A549 (cell line): ENCODE data around the gene PFDN1. TPM values are rescaled to one million over a fixed set of nuclear protein-coding genes. Genes with fewer than 3 reads are reported as not detected.

ENCODE experiments used
- ATAC-seq, 2 experiments: fragments of 200-7000 bp in 1 of 2; fragments of >200 bp in 1 of 2; cut with Nextera tagmentation in 1 of 2; cut with Tn5 transposase in 1 of 2; 3 replicates each; pipeline versions ENCODE4 v1.8.0 to v1.9.1; 2018 to 2020; ENCODE audit warnings: mild to moderate bottlenecking in 1 of 2, moderate library complexity in 1 of 2
- CTCF ChIA-PET: fragments of 300-600 bp; sonication (Branson Sonifier 250); formaldehyde crosslinking; extraction: SDS; loops from one replicate; lab custom pipeline; 2021; ENCODE audit warnings: antibody characterized with exemption, inconsistent platforms; lab: Yijun Ruan, JAX
- POLR2A ChIA-PET: fragments of 350-600 bp; formaldehyde crosslinking; extraction: SDS; loops from one replicate; lab custom pipeline; 2021; ENCODE audit warnings: antibody characterized with exemption, inconsistent platforms; lab: Yijun Ruan, JAX
- DNase-seq, 2 experiments: peaks; one replicate each; pipeline versions ENCODE4 v3.0.0 to v3.0.0-alpha.2; 2011 to 2016; ENCODE audit warnings: low read depth in 1 of 2, low spot score in 1 of 2
- FAIRE-seq: peaks from 2 replicates; lab custom pipeline; 2011; peaks lifted over from hg19 to GRCh38; lab: Jason Lieb, UNC
- H3K27ac ChIP-seq, 2 experiments: fragments of >200 bp; sonication (Bioruptor Twin); formaldehyde crosslinking; 3 replicates each; pipeline ENCODE4 v1.5.1; 2016 to 2017
- H3K4me1 ChIP-seq: fragments of >200 bp; sonication (Bioruptor Twin); formaldehyde crosslinking; 3 replicates; pipeline ENCODE4 v1.6.1; 2016
- H3K4me2 ChIP-seq: fragments of >200 bp; sonication (Bioruptor Twin); formaldehyde crosslinking; 3 replicates; pipeline ENCODE4 v1.6.1; 2016
- H3K4me3 ChIP-seq: fragments of >200 bp; sonication (Bioruptor Twin); formaldehyde crosslinking; 3 replicates; pipeline ENCODE4 v1.5.1; 2016
- H3K9me3 ChIP-seq: fragments of >200 bp; sonication (Bioruptor Twin); formaldehyde crosslinking; 3 replicates; pipeline ENCODE4 v1.6.1; 2016
- CBX8 ChIP-seq: fragments of 200-600 bp; sonication (generic); IDR thresholded peaks from 2 replicates; pipeline ENCODE4 v1.6.1; 2016
- CEBPB ChIP-seq, 2 experiments: fragments of >200 bp in 1 of 2; sonication (Bioruptor Twin) in 1 of 2; formaldehyde crosslinking in 1 of 2; IDR thresholded peaks; 2 replicates each; pipeline ENCODE4 v1.6.1; 2012 to 2016
- CHD2 ChIP-seq: fragments of 150-350 bp; IDR thresholded peaks from 2 replicates; pipeline ENCODE4 v1.6.1; 2014; ENCODE audit warnings: low read length; ENCODE audit not compliant: partially characterized antibody
- CHD4 ChIP-seq: fragments of 200-600 bp; sonication (generic); IDR thresholded peaks from 2 replicates; pipeline ENCODE4 v1.6.1; 2016; ENCODE audit warnings: antibody characterized with exemption, mild to moderate bottlenecking, borderline replicate concordance
- CTCF ChIP-seq: fragments of >200 bp; sonication (Bioruptor Twin); formaldehyde crosslinking; IDR thresholded peaks from 3 replicates; pipeline ENCODE4 v1.5.1; 2016
- FOXS1 ChIP-seq: fragments of 250-450 bp; sonication (Bioruptor Pico); IDR thresholded peaks from 2 replicates; pipeline ENCODE4 v1.5.0; 2020; ENCODE audit warnings: mild to moderate bottlenecking, moderate library complexity
- HDAC2 ChIP-seq: fragments of 200-600 bp; sonication (generic); IDR thresholded peaks from 2 replicates; pipeline ENCODE4 v1.6.1; 2016
- HES2 ChIP-seq: fragments of >200 bp; sonication (Bioruptor Twin); formaldehyde crosslinking; IDR thresholded peaks from 2 replicates; pipeline ENCODE4 v1.6.1; 2016
- HEYL ChIP-seq: fragments of 250-450 bp; sonication (Bioruptor Pico); IDR thresholded peaks from 2 replicates; pipeline ENCODE4 v1.8.0; 2021; ENCODE audit warnings: mild to moderate bottlenecking, moderate library complexity
- HOXB13 ChIP-seq: fragments of 250-450 bp; sonication (Bioruptor Pico); IDR thresholded peaks from 2 replicates; pipeline ENCODE4 v1.5.0; 2020; ENCODE audit warnings: low read depth, mild to moderate bottlenecking, moderate library complexity
- JUNB ChIP-seq: fragments of >200 bp; sonication (Bioruptor Twin); formaldehyde crosslinking; IDR thresholded peaks from 2 replicates; pipeline ENCODE4 v1.6.1; 2016
- MAFK ChIP-seq: fragments of 450-650 bp; IDR thresholded peaks from 2 replicates; pipeline ENCODE4 v1.6.1; 2014; ENCODE audit not compliant: partially characterized antibody
- NFE2L2 ChIP-seq: fragments of 150-350 bp; conservative IDR thresholded peaks from 2 replicates; pipeline ENCODE4 v1.6.1; 2014; ENCODE audit warnings: low read length
- PHF8 ChIP-seq: fragments of 200-600 bp; sonication (generic); IDR thresholded peaks from 2 replicates; pipeline ENCODE4 v1.6.1; 2016; ENCODE audit warnings: low read depth, mild to moderate bottlenecking, antibody characterized with exemption, moderate library complexity, borderline replicate concordance
- POLR2A ChIP-seq: IDR thresholded peaks from 2 replicates; pipeline ENCODE4 v1.6.1; 2012; ENCODE audit warnings: mild to moderate bottlenecking, low read length
- SMC3 ChIP-seq: fragments of >200 bp; sonication (Bioruptor Twin); formaldehyde crosslinking; IDR thresholded peaks from 3 replicates; pipeline ENCODE4 v1.6.1; 2018; ENCODE audit warnings: inconsistent platforms
- SREBF2 ChIP-seq: fragments of 450-650 bp; IDR thresholded peaks from 2 replicates; pipeline ENCODE4 v1.6.1; 2014; ENCODE audit warnings: mild to moderate bottlenecking, moderate library complexity
- TFCP2L1 ChIP-seq: fragments of 250-450 bp; sonication (Bioruptor Pico); IDR thresholded peaks from 2 replicates; pipeline ENCODE4 v1.5.0; 2021; ENCODE audit warnings: mild to moderate bottlenecking
- TP53 ChIP-seq: fragments of 250-450 bp; sonication (Bioruptor Pico); IDR thresholded peaks from 2 replicates; pipeline ENCODE4 v1.5.0; 2021; ENCODE audit warnings: mild to moderate bottlenecking, moderate library complexity
- ZC3H11A ChIP-seq: fragments of 450-650 bp; IDR thresholded peaks from 2 replicates; pipeline ENCODE4 v1.6.1; 2014; ENCODE audit warnings: antibody characterized with exemption, mild to moderate bottlenecking
- ZFP36 ChIP-seq: fragments of 450-650 bp; IDR thresholded peaks from 2 replicates; pipeline ENCODE4 v1.6.1; 2014; ENCODE audit warnings: borderline replicate concordance; ENCODE audit not compliant: partially characterized antibody
- ZSCAN20 ChIP-seq: fragments of 250-450 bp; sonication (Bioruptor Pico); IDR thresholded peaks from 2 replicates; pipeline ENCODE4 v1.8.0; 2022; ENCODE audit warnings: mild to moderate bottlenecking, moderate library complexity
- WGBS: methylation state at CpG from one replicate; pipeline ENCODE4 v1.1.6; 2017; ENCODE audit errors: missing lambda C conversion rate; 5-methylcytosine and 5-hydroxymethylcytosine counted together
- polyA plus RNA-seq, 4 experiments: library from polyadenylated mRNA; depleted of rRNA in 3 of 4; stranded (reverse); fragments of >200 nt; fragmentation: RNase III in 1 of 4; extraction: RNeasy Plus Mini Kit Qiagen cat#74134 plus additional on column Dnase treatment in 1 of 4; gene quantifications; 2 replicates in 3 of 4; 3 replicates in 1 of 4; pipeline ENCODE4 v1.2.3, GENCODE V29; 2011 to 2017

The PFDN1 gene
- polyA plus RNA-seq, 2 of the 4 experiments (the other 2 are of a cell fraction) = 90.4 to 201 TPM

- no peak for FAIRE-seq
- POLR2A ChIA-PET = interaction anchor here (0.7 to 1.1 kb wide), 2 partner anchors 27 to 50 kb away, joined by 3 read pairs; no protein-coding TSS in a partner anchor
- DNase-seq = peak in 1 of 2 experiments; percentile 61
- no peak for TF ChIP-seq MAFK
- 0 out of 4 replicates have a peak, but pooled peaks of 1 of the 2 experiments have one; percentile 8 for TF ChIP-seq CEBPB (IDR thresholded peaks at IDR 0.05)
- TF ChIP-seq HEYL (CRISPR knock-in tag) = no peak
- no peak for TF ChIP-seq NFE2L2
- no peak for TF ChIP-seq ZC3H11A
- TF ChIP-seq, all 56 proteins: peak for 1
- CTCF ChIA-PET = interaction anchor here (1.5 to 1.6 kb wide), 2 partner anchors 53 to 57 kb away, joined by 4 to 6 read pairs; no protein-coding TSS in a partner anchor
- peaks cover 84% of the 10 kb centered on the region for H3K4me1 ChIP-seq
- no peak overlapping the region; a peak in 1 of 6 replicates for H3K27ac ChIP-seq
- peak; percentile 62 to 68; a peak in 4 of 6 replicates for ATAC-seq
- no peak overlapping the region for H3K4me3 ChIP-seq
- WGBS = 0% methylated on average over 1 of the region's 1 CpG
- peak overlapping the region; percentile 29 for H3K4me2 ChIP-seq
- no peaks in the 10 kb centered on the region for H3K9me3 ChIP-seq
Measured at GRCh38 chr5:140295414-140295813, 7.5 kb downstream of the PFDN1 start.

- FAIRE-seq = no peak
- Histone ChIP-seq H3K27ac (peak overlapping the region in 1 of 2 experiments; percentile 5; a peak in 1 of 6 replicates), H3K9me3 (no peaks in the 10 kb centered on the region), H3K4me3 (no peak overlapping the region), H3K4me2 (peak overlapping the region; percentile 68; the same call in 2 of the 3 replicates), H3K4me1 (peaks cover 83% of the 10 kb centered on the region)
- 89% methylated on average over 2 of the region's 2 CpGs for WGBS
- POLR2A ChIA-PET = interaction anchor here (1.1 kb wide), 1 partner anchor 51 kb away, joined by 3 read pairs; no protein-coding TSS in a partner anchor
- ATAC-seq = no peak
- no peak for DNase-seq
- CTCF ChIA-PET = interaction anchor here (3.1 kb wide), 1 partner anchor 57 kb away, joined by 11 read pairs; no protein-coding TSS in a partner anchor
- TF ChIP-seq ZSCAN20 (CRISPR knock-in tag) (no peak), PHF8 (no peak), MAFK (no peak), TFCP2L1 (CRISPR knock-in tag) (no peak), CTCF (no peak), HDAC2 (no peak), CHD2 (no peak), ZFP36 (no peak), FOXS1 (CRISPR knock-in tag) (no peak), HEYL (CRISPR knock-in tag) (no peak), JUNB (no peak), SREBF2 (no peak), CHD4 (no peak), TP53 (no peak), CBX8 (no peak), SMC3 (no peak), POLR2A (no peak)
- TF ChIP-seq, all 56 proteins: peak for 0
Measured at GRCh38 chr5:140294753-140295152, 8.1 kb downstream of the PFDN1 start.

GRCh38 chr5:140293849-140294100 is 9.1 kb downstream of the PFDN1 start:
- ChIA-PET CTCF (interaction anchor here (0.6 to 3.1 kb wide), 3 partner anchors 49 to 58 kb away, joined by 4 to 11 read pairs (median 5); no protein-coding TSS in a partner anchor), POLR2A (no interaction called here)
- no peaks in the 10 kb centered on the region for H3K9me3 ChIP-seq
- peaks cover 73% of the 10 kb centered on the region for H3K4me1 ChIP-seq
- FAIRE-seq (no peak), ATAC-seq (no peak), DNase-seq (no peak)
- 46% methylated on average over 1 of the region's 1 CpG for WGBS
- no peak for TF ChIP-seq HES2
- no peak for TF ChIP-seq ZSCAN20 (CRISPR knock-in tag)
- no peak for TF ChIP-seq HOXB13 (CRISPR knock-in tag)
- TF ChIP-seq HEYL (CRISPR knock-in tag) = no peak
- peak overlapping the region; percentile 20 to 39; a peak in 2 of 6 replicates for H3K27ac ChIP-seq
- H3K4me2 ChIP-seq = peak overlapping the region; percentile 68
- no peak overlapping the region for H3K4me3 ChIP-seq
